ENCODE data around the gene GOSR2.
"Not testable (repeated sequence)": the region's sequence is repeated elsewhere in the genome, so short reads cannot be mapped to it uniquely, and the experiment has no call there.

GOSR2 gene

DNA sequence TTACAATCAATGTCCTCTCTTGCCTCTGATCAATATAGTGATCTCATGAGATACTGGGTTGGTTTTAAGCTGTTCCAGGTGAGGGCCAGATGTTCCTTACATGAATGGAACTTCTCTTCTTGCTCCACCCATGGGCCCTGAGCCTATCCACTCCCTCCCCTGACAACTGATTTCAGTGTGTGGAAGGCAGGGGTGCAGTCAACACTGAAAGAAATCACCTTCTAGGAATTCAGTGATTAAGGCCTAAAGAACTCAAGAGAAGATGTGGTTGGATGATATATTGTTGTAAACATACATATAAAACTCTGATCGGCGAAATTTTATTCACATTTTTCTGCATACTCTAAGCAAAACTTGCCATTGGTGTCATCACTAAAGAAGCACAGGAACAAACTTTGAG lies 6.7 kb upstream of the GOSR2 start:
- TF ChIP-seq CTCF (IDR thresholded peaks at IDR 0.05; ENCODE audit: borderline replicate concordance, insufficient read depth, low read depth, low read length) = no peak
- no peak overlapping the region for H3K4me3 ChIP-seq (ENCODE audit: low read depth, low read length)

- TF ChIP-seq CTCF (IDR thresholded peaks at IDR 0.05; ENCODE audit: borderline replicate concordance, insufficient read depth, low read depth, low read length) = no peak
- H3K4me3 ChIP-seq (ENCODE audit: low read depth, low read length) = no peak overlapping the region
Measured at GRCh38 chr17:46916623-46917022, 6.3 kb upstream of the GOSR2 start.

- H3K4me3 ChIP-seq (ENCODE audit: low read depth, low read length) = no peak overlapping the region
- no peak for TF ChIP-seq CTCF (IDR thresholded peaks at IDR 0.05; ENCODE audit: borderline replicate concordance, insufficient read depth, low read depth, low read length)
Measured at GRCh38 chr17:46917041-46917440, 5.9 kb upstream of the GOSR2 start.

DNA sequence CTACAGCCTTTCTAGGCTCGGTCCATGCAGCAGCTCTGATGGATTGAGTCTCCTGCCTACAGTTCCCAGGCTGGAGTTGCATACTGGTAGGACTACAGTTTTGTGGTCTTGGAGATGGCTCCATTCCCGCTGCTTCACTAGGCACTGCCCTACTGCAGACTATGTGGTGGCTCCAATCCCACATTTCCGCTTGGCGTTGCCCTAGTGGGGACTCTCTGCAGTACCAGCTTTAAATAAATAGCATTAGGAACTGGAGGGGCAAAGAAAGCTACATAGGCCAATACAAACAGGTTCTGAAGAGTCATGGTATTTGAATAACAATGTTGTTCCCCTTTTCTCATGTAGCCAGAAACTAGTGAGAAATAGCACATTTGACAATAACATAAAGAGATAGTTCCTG lies 5.4 kb upstream of the GOSR2 start:
- TF ChIP-seq CTCF (IDR thresholded peaks at IDR 0.05; ENCODE audit: borderline replicate concordance, insufficient read depth, low read depth, low read length) = no peak
- H3K4me3 ChIP-seq (ENCODE audit: low read depth, low read length) = no peak overlapping the region

GRCh38 chr17:46921962-46922361 lies 998 bp upstream of the GOSR2 start:
- H3K4me3 ChIP-seq (ENCODE audit: low read depth, low read length) = not testable (repeated sequence)

GRCh38 chr17:46922487-46922803 lies 515 bp upstream of the GOSR2 start:
- no peak for TF ChIP-seq CTCF (IDR thresholded peaks at IDR 0.05; ENCODE audit: borderline replicate concordance, insufficient read depth, low read depth, low read length)
- peak overlapping the region; percentile 90 for H3K4me3 ChIP-seq (ENCODE audit: low read depth, low read length)

- H3K4me3 ChIP-seq (ENCODE audit: low read depth, low read length) = no peak overlapping the region
- TF ChIP-seq CTCF (IDR thresholded peaks at IDR 0.05; ENCODE audit: borderline replicate concordance, insufficient read depth, low read depth, low read length) = no peak
Measured at GRCh38 chr17:46925185-46925868, 2.4 kb downstream of the GOSR2 start.

All from GM12875 (cell line).